ENCODE measurements around the gene TMEM213.

DNA sequence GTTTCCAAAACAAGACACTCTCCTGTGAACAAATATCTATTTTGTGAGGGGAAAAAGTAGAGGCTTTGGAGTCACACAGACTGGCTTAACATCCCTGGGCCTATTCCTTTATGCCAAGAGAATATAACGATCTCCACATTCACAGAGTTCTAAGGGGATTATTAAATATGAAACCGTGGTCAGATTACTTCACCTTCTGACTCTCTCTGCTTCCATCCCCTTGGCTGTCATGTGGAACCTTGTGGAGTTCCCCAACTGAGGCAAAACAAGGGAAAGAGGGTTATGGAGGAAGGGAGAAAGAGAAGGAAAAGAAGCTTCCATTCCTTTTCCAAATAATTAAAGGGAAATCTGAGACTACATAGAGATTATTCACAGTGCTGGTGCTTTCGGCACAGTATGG is 55.7 kb downstream of the TMEM213 start:
- no peak for TF ChIP-seq CTCF (IDR thresholded peaks at IDR 0.05 in 2 of 3, conservative IDR thresholded peaks at IDR 0.05 in 1 of 3; ENCODE audit: insufficient read depth in 2 of 3, low read depth in 1 of 3, low read length in 3 of 3)
- TF ChIP-seq ESRRA (IDR thresholded peaks at IDR 0.05; ENCODE audit: borderline replicate concordance, low read depth) = no peak
- no peak for TF ChIP-seq ZBTB43 (CRISPR knock-in tag; IDR thresholded peaks at IDR 0.05)
- TF ChIP-seq HDAC2 (IDR thresholded peaks at IDR 0.05) = no peak
